Stimulated activated naive CD8-positive, alpha-beta T cell treated with anti-CD3 and anti-CD28 coated beads, Interleukin-15, Interleukin-2, amounts not matched to agents 100 ng/mL and 50 ng/mL, for 24 hours (primary cell): Measurements from ENCODE around the gene CMTM1.
A peak's percentile ranks its signal among the peaks of the same experiment; 100 is the strongest.
"Not testable (repeated sequence)": the region's sequence is repeated elsewhere in the genome, so short reads cannot be mapped to it uniquely, and the experiment has no call there.

Experiments
- H3K27ac Mint-ChIP-seq: one replicate; pipeline ENCODE4 v1.8.0; 2021; ENCODE audit warnings: mild to moderate bottlenecking, mixed read lengths
- H3K27me3 Mint-ChIP-seq: one replicate; pipeline ENCODE4 v1.8.0; 2021; ENCODE audit warnings: mixed read lengths
- H3K36me3 Mint-ChIP-seq: one replicate; pipeline ENCODE4 v1.8.0; 2021; ENCODE audit warnings: low read depth, mixed read lengths
- H3K4me1 Mint-ChIP-seq: one replicate; pipeline ENCODE4 v1.8.0; 2021; ENCODE audit warnings: low read depth, mixed read lengths
- H3K4me3 Mint-ChIP-seq: one replicate; pipeline ENCODE4 v1.8.0; 2021; ENCODE audit warnings: mild to moderate bottlenecking, mixed read lengths
- H3K9me3 Mint-ChIP-seq: one replicate; pipeline ENCODE4 v1.8.0; 2021; ENCODE audit warnings: mixed read lengths

CMTM1 gene

DNA sequence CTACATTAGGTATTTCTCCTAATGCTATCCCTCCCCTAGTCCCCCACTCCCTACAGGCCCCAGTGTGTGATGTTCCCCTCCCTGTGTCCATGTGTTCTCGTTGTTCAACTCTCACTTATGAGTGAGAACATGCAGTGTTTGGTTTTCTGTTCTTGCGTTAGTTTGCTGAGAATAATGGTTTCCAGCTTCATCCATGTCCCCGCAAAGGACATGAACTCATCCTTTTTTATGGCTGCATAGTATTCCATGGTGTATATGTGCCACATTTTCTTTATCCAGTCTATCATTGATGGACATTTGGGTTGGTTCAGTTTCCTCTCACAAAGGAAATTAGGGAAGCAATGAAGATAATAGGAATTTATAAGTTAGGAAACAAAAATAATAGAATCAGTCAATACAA, 1.0 kb downstream of the CMTM1 start:
- H3K4me3 Mint-ChIP-seq, H3K27ac Mint-ChIP-seq, H3K9me3 Mint-ChIP-seq, H3K27me3 Mint-ChIP-seq: not testable (repeated sequence)
- H3K36me3 Mint-ChIP-seq, result peaks cover 46% of the 10 kb centered on the region
- H3K4me1 Mint-ChIP-seq, result peaks cover 39% of the 10 kb centered on the region

DNA sequence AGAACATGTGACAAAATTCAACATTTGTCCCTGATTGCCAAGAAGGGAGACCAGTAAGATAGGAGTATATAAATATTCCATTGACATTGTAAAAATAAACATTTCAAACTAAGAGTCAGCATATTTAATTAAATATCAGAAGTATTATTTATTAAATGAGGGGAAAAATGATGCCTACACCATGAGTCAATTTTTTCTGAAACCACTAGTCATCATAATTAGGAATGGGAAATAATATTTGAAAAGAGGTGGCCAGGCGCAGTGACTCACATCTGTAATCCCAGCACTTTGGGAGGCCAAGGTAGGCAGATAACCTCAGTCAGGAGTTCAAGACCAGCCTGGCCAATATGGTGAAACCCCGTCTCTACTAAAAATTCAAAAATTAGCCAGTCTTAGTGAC, 2.1 kb downstream of the CMTM1 start:
- H3K27ac Mint-ChIP-seq, result no peak overlapping the region
- H3K4me1 Mint-ChIP-seq, result peaks cover 28% of the 10 kb centered on the region
- H3K27me3 Mint-ChIP-seq, result no peaks in the 10 kb centered on the region
- no peak overlapping the region for H3K4me3 Mint-ChIP-seq
- no peaks in the 10 kb centered on the region for H3K9me3 Mint-ChIP-seq
- H3K36me3 Mint-ChIP-seq, result peaks cover 39% of the 10 kb centered on the region

- Mint-ChIP-seq H3K27ac (no peak overlapping the region), H3K36me3 (peaks cover 31% of the 10 kb centered on the region), H3K4me3 (no peak overlapping the region), H3K9me3 (no peaks in the 10 kb centered on the region), H3K27me3 (no peaks in the 10 kb centered on the region), H3K4me1 (peaks cover 20% of the 10 kb centered on the region)
Observed at GRCh38 chr16:66569131-66569530, 2.9 kb downstream of the CMTM1 start.

DNA sequence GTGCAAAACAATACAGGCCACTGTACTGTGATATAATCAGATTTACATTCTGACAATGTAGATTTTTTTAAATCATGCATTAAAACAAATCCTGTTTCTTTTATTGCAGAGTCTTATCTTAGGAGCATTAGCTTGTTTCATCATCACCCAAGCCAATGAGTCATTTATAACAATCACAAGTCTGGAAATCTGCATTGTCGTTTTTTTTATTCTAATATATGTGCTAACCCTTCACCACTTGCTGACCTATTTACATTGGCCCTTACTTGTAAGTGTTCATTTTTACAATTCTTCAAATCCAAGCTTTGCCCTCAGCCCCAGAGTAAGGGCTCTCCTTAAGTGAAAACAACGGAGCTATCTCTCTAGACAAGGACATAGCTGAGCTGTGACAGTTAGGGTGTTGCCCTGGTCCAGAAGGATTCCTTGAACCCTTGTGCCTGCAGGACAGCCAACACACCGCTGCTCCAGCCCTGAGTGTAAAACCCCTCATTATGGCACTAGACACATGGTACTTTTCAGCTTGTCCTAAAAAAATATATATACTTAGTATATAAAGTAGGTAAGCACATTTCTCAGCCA, 3.7 kb downstream of the CMTM1 start:
- no peaks in the 10 kb centered on the region for H3K9me3 Mint-ChIP-seq
- no peak overlapping the region for H3K27ac Mint-ChIP-seq
- H3K36me3 Mint-ChIP-seq, result peaks cover 29% of the 10 kb centered on the region
- H3K4me3 Mint-ChIP-seq, result no peak overlapping the region
- H3K27me3 Mint-ChIP-seq, result no peaks in the 10 kb centered on the region
- peaks cover 15% of the 10 kb centered on the region for H3K4me1 Mint-ChIP-seq

GRCh38 chr16:66572356-66572755, 6.1 kb downstream of the CMTM1 start:
- peaks cover 7% of the 10 kb centered on the region for H3K36me3 Mint-ChIP-seq
- no peak overlapping the region for H3K4me3 Mint-ChIP-seq
- H3K27me3 Mint-ChIP-seq, result peaks cover 5% of the 10 kb centered on the region
- no peak overlapping the region for H3K27ac Mint-ChIP-seq
- peaks cover 7% of the 10 kb centered on the region for H3K4me1 Mint-ChIP-seq
- no peaks in the 10 kb centered on the region for H3K9me3 Mint-ChIP-seq

- Mint-ChIP-seq H3K27me3 (peaks cover 20% of the 10 kb centered on the region), H3K9me3 (no peaks in the 10 kb centered on the region), H3K4me1 (peaks cover 6% of the 10 kb centered on the region), H3K36me3 (no peaks in the 10 kb centered on the region), H3K27ac (no peak overlapping the region), H3K4me3 (no peak overlapping the region)
Observed at GRCh38 chr16:66574081-66574480, 7.8 kb downstream of the CMTM1 start.

DNA sequence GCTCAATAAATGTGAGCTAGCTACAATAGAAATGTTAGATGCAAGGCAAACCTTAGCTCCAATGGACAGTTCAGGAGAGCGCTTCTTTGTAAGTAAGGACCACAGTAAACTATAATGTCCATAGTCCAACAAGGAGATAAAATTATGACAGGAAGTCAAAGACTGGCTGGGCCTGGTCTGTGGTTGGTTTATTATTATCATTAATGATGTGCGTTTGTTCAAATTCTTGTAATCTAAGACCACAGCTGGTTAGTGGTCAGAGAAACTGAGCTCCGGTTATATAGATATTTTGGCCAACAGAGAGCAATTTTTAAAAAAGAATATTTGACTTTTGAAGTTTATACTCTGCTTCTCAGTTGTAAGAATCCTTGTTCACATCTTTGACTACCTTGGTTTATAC, 8.3 kb downstream of the CMTM1 start:
- Mint-ChIP-seq H3K27me3 (peaks cover 22% of the 10 kb centered on the region), H3K9me3 (no peaks in the 10 kb centered on the region), H3K4me3 (no peak overlapping the region), H3K36me3 (no peaks in the 10 kb centered on the region), H3K27ac (no peak overlapping the region), H3K4me1 (peaks cover 6% of the 10 kb centered on the region)

GRCh38 chr16:66575060-66575459, 8.8 kb downstream of the CMTM1 start:
- Mint-ChIP-seq H3K36me3 (no peaks in the 10 kb centered on the region), H3K27ac (no peak overlapping the region), H3K9me3 (no peaks in the 10 kb centered on the region), H3K27me3 (peaks cover 27% of the 10 kb centered on the region), H3K4me3 (no peak overlapping the region), H3K4me1 (peaks cover 6% of the 10 kb centered on the region)

- Mint-ChIP-seq H3K4me1 (peaks cover 6% of the 10 kb centered on the region), H3K36me3 (no peaks in the 10 kb centered on the region), H3K4me3 (no peak overlapping the region), H3K27ac (no peak overlapping the region), H3K9me3 (no peaks in the 10 kb centered on the region), H3K27me3 (peaks cover 37% of the 10 kb centered on the region)
Observed at GRCh38 chr16:66576296-66576695, 10.1 kb downstream of the CMTM1 start.

DNA sequence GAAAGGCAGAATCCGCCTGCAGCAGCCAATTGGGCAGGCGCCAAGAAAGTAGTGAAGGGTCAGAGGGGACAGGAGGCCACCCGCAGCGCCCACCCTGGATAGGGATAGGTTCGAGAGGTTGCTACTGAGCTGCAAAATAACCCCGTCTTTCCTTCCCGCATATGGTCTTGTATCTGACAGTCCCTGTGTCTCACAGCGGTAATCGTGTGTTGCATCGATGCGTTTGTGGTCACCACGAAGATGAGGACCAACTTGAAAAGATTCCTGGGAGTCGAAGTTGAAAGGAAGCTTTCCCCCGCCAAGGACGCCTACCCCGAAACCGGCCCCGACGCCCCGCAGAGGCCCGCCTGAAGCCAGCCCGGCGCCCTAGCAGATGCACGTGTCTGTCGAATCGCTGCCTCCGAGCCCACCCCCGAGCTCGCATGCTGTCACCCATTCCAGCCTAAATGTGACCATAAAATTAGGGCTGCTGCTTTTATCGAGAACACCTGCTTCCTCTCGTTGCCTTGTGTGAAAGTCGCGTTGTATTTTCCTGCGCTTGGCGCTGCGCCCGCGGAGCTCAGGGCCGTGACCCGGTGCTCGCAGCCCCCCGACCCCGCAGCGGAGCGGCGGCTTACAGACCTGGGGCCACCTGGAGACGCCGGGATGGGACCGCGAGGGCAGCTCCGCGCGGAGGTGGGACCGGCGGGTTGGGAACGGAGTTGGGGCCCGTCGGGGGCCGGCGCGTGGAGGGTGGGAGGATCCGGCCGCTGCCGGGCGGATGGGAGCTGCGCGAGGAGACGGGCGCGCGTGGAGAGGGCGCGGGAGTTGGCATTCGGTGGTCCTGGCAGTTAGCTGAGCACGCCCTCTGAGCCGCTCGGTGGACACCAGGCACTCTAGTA, 12.7 kb downstream of the CMTM1 start, which contains the start of gene CMTM2:
TSS of gene CMTM2 (plus strand) at position 813 of the 881 bp plus-strand sequence. CDS start 145 bp downstream, outside the sequence.
- no peak within 1 kb of the TSS for H3K27ac Mint-ChIP-seq
- no peaks in the 10 kb centered on the region for H3K36me3 Mint-ChIP-seq
- no peaks in the 10 kb centered on the region for H3K9me3 Mint-ChIP-seq
- peaks cover 37% of the 10 kb centered on the region for H3K27me3 Mint-ChIP-seq
- peaks cover 6% of the 10 kb centered on the region for H3K4me1 Mint-ChIP-seq
- peak within 1 kb of the TSS; percentile 48 for H3K4me3 Mint-ChIP-seq

GRCh38 chr16:66580605-66581209, 14.5 kb downstream of the CMTM1 start:
- H3K27me3 Mint-ChIP-seq, result peaks cover 37% of the 10 kb centered on the region
- H3K9me3 Mint-ChIP-seq, result no peaks in the 10 kb centered on the region
- H3K27ac Mint-ChIP-seq, result no peak overlapping the region
- H3K4me1 Mint-ChIP-seq, result peaks cover 7% of the 10 kb centered on the region
- H3K36me3 Mint-ChIP-seq, result no peaks in the 10 kb centered on the region
- no peak overlapping the region for H3K4me3 Mint-ChIP-seq

DNA sequence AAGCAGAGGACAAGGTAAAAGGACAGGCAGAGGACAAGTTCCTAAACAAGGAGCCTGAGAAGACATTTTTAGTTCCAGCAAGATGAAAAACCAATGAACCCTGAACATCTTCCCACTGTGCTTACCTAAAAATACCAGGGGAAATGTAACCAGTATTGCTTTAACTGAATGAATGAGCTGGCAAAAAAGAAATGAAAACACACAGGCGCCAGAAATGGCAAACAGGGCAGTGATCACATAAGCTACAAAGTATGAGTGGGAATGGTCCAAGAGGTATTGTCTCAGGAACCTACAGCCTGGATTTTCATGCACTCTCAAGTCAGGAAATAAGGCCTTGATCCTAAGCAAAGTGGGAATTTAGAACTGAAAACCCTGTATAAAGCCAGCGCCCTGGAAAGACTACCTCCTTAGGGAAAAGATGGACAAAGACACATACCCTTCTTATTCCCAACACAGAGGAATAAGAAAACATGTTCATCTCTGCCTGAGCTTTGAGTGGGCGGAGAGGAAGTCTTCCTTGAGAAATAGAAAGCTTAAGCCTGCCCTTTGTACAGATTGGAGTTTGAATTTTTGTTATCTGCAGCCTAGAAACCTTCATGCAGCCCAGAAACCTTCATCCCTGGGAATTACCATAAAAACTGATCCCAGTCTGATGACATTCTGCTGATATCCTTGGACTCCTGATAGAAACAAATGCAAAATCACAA, 15.2 kb downstream of the CMTM1 start:
- Mint-ChIP-seq H3K9me3 (no peaks in the 10 kb centered on the region), H3K27me3 (peaks cover 37% of the 10 kb centered on the region), H3K4me1 (peaks cover 9% of the 10 kb centered on the region), H3K4me3 (no peak overlapping the region), H3K36me3 (no peaks in the 10 kb centered on the region), H3K27ac (no peak overlapping the region)

- no peak overlapping the region for H3K27ac Mint-ChIP-seq
Observed at GRCh38 chr16:66585481-66586239, 19.4 kb downstream of the CMTM1 start.

DNA sequence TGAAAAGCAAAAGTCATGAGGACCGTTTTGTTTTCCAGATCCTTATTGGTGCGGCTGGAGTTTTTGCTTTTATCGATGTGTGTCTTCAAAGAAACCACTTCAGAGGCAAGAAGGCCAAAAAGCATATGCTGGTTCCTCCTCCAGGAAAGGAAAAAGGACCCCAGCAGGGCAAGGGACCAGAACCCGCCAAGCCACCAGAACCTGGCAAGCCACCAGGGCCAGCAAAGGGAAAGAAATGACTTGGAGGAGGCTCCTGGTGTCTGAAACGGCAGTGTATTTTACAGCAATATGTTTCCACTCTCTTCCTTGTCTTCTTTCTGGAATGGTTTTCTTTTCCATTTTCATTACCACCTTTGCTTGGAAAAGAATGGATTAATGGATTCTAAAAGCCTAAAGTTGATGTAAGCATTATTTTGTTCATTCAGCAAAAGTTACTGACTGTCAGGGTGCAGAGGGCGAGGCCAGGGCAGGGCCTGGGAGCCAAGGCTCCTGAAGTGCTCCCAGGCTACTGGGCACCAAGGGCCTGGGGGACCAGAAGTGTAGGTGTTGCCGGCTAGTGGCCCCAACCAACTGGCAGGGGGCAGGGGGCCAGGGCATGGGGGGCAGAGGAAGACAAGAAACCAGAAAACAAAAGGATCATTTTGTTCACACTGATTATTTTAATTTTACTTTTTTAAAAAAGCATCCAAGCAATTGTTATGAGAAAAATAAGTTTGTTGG, 21.8 kb downstream of the CMTM1 start:
- H3K27ac Mint-ChIP-seq, result peak overlapping the region; percentile 13
- H3K9me3 Mint-ChIP-seq, result no peaks in the 10 kb centered on the region
- peaks cover 3% of the 10 kb centered on the region for H3K27me3 Mint-ChIP-seq
- H3K4me1 Mint-ChIP-seq, result peaks cover 40% of the 10 kb centered on the region
- no peaks in the 10 kb centered on the region for H3K36me3 Mint-ChIP-seq
- no peak overlapping the region for H3K4me3 Mint-ChIP-seq

More at GRCh38 chr16:66585481-66586239, 19.4 kb downstream of the CMTM1 start:
- H3K27me3 Mint-ChIP-seq, result peaks cover 4% of the 10 kb centered on the region
- no peaks in the 10 kb centered on the region for H3K36me3 Mint-ChIP-seq
- H3K4me1 Mint-ChIP-seq, result peaks cover 36% of the 10 kb centered on the region
- H3K9me3 Mint-ChIP-seq, result no peaks in the 10 kb centered on the region
- H3K4me3 Mint-ChIP-seq, result no peak overlapping the region
